SK-N-SH (cell line): ENCODE data around the gene MEP1A.

ENCODE experiments used
- EP300 ChIP-seq, 2 experiments: IDR thresholded peaks; 2 replicates each; pipeline versions ENCODE4 v1.4.0 to v1.6.1; 2012; ENCODE audit warnings: borderline replicate concordance in 1 of 2, low read depth in 1 of 2, low read length in 1 of 2
- EZH2phosphoT487 ChIP-seq: fragments of 200-600 bp; sonication (generic); IDR thresholded peaks from 2 replicates; pipeline ENCODE4 v1.6.1; 2017; ENCODE audit warnings: low read depth, mixed run types, mild to moderate bottlenecking, antibody characterized with exemption, moderate library complexity, borderline replicate concordance
- FOXM1 ChIP-seq: IDR thresholded peaks from 2 replicates; pipeline ENCODE4 v1.4.0; 2012; ENCODE audit warnings: low read depth, mild to moderate bottlenecking
- NRF1 ChIP-seq: IDR thresholded peaks from 2 replicates; pipeline ENCODE4 v1.6.1; 2012; ENCODE audit warnings: low read depth, mild to moderate bottlenecking, low read length
- POLR2AphosphoS5 ChIP-seq: IDR thresholded peaks from 2 replicates; pipeline ENCODE4 v1.6.1; 2012; ENCODE audit warnings: low read depth, low read length
- RCOR1 ChIP-seq: fragments of 150-350 bp; IDR thresholded peaks from 2 replicates; pipeline ENCODE4 v1.6.1; 2017; ENCODE audit warnings: antibody characterized with exemption, low read length
- RXRA ChIP-seq: IDR thresholded peaks from 2 replicates; pipeline ENCODE4 v1.4.0; 2012; ENCODE audit warnings: low read depth, mild to moderate bottlenecking, borderline replicate concordance
- TAF1 ChIP-seq: IDR thresholded peaks from 2 replicates; pipeline ENCODE4 v1.6.1; 2012; ENCODE audit warnings: low read depth, mild to moderate bottlenecking, low read length, moderate library complexity, borderline replicate concordance
- TCF12 ChIP-seq: IDR thresholded peaks from 2 replicates; pipeline ENCODE4 v1.4.0; 2012
- TEAD4 ChIP-seq: IDR thresholded peaks from 2 replicates; pipeline ENCODE4 v1.4.0; 2012; ENCODE audit warnings: mild to moderate bottlenecking, borderline replicate concordance; ENCODE audit not compliant: insufficient read depth
- USF1 ChIP-seq: IDR thresholded peaks from 2 replicates; pipeline ENCODE4 v1.4.0; 2012; ENCODE audit warnings: low read depth, borderline replicate concordance
- TF ChIP-seq, protein P1 (sequence below): fragments of 200-600 bp; sonication (generic); IDR thresholded peaks from 2 replicates; pipeline ENCODE4 v1.6.1; 2017; ENCODE audit warnings: antibody characterized with exemption, mild to moderate bottlenecking, moderate library complexity
- TF ChIP-seq, protein P2 (sequence below): IDR thresholded peaks from 2 replicates; pipeline ENCODE4 v1.6.1; 2012; ENCODE audit warnings: mild to moderate bottlenecking, low read depth, low read length, moderate library complexity

GRCh38 chr6:46816626-46817025 lies 23.4 kb downstream of the MEP1A start:
- TF ChIP-seq, protein P1, sequence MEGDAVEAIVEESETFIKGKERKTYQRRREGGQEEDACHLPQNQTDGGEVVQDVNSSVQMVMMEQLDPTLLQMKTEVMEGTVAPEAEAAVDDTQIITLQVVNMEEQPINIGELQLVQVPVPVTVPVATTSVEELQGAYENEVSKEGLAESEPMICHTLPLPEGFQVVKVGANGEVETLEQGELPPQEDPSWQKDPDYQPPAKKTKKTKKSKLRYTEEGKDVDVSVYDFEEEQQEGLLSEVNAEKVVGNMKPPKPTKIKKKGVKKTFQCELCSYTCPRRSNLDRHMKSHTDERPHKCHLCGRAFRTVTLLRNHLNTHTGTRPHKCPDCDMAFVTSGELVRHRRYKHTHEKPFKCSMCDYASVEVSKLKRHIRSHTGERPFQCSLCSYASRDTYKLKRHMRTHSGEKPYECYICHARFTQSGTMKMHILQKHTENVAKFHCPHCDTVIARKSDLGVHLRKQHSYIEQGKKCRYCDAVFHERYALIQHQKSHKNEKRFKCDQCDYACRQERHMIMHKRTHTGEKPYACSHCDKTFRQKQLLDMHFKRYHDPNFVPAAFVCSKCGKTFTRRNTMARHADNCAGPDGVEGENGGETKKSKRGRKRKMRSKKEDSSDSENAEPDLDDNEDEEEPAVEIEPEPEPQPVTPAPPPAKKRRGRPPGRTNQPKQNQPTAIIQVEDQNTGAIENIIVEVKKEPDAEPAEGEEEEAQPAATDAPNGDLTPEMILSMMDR, result no peak
- TF ChIP-seq POLR2AphosphoS5, result no peak
- TF ChIP-seq, protein P2, sequence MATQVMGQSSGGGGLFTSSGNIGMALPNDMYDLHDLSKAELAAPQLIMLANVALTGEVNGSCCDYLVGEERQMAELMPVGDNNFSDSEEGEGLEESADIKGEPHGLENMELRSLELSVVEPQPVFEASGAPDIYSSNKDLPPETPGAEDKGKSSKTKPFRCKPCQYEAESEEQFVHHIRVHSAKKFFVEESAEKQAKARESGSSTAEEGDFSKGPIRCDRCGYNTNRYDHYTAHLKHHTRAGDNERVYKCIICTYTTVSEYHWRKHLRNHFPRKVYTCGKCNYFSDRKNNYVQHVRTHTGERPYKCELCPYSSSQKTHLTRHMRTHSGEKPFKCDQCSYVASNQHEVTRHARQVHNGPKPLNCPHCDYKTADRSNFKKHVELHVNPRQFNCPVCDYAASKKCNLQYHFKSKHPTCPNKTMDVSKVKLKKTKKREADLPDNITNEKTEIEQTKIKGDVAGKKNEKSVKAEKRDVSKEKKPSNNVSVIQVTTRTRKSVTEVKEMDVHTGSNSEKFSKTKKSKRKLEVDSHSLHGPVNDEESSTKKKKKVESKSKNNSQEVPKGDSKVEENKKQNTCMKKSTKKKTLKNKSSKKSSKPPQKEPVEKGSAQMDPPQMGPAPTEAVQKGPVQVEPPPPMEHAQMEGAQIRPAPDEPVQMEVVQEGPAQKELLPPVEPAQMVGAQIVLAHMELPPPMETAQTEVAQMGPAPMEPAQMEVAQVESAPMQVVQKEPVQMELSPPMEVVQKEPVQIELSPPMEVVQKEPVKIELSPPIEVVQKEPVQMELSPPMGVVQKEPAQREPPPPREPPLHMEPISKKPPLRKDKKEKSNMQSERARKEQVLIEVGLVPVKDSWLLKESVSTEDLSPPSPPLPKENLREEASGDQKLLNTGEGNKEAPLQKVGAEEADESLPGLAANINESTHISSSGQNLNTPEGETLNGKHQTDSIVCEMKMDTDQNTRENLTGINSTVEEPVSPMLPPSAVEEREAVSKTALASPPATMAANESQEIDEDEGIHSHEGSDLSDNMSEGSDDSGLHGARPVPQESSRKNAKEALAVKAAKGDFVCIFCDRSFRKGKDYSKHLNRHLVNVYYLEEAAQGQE, result no peak
- no peak for TF ChIP-seq USF1
- TF ChIP-seq NRF1, result no peak
- TF ChIP-seq RXRA, result no peak
- TF ChIP-seq TAF1, result no peak
- TF ChIP-seq TEAD4, result no peak
- no peak for TF ChIP-seq TCF12
- TF ChIP-seq RCOR1, result no peak
- TF ChIP-seq EP300 (IDR thresholded peaks at IDR 0.05; ENCODE audit: borderline replicate concordance in 1 of 2, low read depth in 1 of 2, low read length in 1 of 2), result no peak
- TF ChIP-seq FOXM1, result no peak
- no peak for TF ChIP-seq EZH2phosphoT487
